HG02885 (cell line): ENCODE measurements around the gene DDAH2.

Experiments used
- ATAC-seq: cut with Tn5 transposase; IDR thresholded peaks from one replicate; pipeline ENCODE4 v1.9.1; 2021; ENCODE audit warnings: mild to moderate bottlenecking; ENCODE audit not compliant: unreplicated experiment, poor library complexity

The DDAH2 gene

DNA sequence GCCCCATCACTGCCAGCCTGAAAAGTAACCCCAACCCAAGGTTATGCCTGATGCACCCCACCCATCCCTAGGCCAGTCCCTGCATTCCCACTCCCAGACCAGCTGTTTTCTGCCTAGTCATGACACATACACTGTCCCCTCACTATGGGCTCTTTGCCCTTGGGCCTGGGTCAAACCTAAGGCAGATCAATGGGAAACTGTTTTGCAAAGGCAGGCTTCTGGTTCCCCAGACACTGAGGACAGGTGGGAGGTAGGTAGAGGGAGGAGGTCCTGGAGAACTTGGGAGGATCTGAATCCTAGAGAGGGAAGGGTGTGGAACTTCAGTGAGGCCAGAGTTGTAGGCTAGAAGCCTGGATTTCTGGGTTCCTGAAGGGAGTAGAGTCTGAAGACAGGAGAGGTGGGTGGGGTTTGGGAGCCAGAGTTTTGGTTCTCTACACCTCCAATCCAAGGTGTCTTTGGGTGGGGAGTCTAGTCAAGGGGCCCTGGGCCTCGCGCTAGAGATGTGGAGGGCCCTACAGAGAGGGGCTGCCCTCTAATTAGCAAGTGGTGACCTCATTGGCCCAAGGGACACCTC, 5.2 kb upstream of the DDAH2 start:
- ATAC-seq, result no peak

DNA sequence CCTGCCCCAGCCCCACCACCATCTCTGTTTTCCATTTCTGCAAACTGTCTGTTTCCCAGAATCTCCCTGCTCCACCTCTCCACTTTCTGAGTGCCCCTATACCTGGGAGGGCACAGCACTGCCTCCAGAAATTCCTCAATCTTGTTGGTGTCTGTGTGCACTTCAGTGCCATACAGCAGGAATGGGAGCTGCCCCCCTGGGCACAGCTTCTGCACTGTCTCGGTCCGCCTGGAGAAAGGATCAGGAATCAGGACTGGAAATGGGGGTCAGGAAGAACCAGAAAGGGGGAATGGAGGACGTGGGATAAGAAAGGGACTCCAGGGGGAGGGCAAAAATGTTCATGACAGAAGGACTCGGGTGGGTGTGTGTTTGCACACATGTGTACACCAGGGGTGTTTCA, 4.6 kb upstream of the DDAH2 start:
- no peak for ATAC-seq

DNA sequence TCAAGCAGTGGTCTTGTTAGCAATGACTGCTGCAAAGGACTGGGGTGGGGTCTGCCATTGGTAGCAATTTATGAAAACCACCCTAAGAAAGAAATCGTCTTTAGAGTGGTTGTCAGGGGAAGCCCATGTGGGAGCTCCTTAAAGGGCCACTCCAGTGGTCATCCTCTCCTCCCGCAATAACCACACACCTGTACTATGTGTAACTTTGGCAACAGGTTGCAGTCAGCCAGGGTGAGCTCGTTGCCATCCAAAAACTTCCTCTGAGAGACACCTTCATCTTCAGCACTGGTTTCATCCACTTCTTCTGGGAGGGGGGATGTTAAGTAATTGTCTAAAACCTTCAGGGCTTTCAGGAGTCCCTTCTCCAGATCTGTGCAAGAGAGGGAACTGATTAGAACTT, 2.9 kb upstream of the DDAH2 start:
- ATAC-seq, result no peak

- ATAC-seq, result no peak
Observed at GRCh38 chr6:31730631-31731086, 1.6 kb upstream of the DDAH2 start.

DNA sequence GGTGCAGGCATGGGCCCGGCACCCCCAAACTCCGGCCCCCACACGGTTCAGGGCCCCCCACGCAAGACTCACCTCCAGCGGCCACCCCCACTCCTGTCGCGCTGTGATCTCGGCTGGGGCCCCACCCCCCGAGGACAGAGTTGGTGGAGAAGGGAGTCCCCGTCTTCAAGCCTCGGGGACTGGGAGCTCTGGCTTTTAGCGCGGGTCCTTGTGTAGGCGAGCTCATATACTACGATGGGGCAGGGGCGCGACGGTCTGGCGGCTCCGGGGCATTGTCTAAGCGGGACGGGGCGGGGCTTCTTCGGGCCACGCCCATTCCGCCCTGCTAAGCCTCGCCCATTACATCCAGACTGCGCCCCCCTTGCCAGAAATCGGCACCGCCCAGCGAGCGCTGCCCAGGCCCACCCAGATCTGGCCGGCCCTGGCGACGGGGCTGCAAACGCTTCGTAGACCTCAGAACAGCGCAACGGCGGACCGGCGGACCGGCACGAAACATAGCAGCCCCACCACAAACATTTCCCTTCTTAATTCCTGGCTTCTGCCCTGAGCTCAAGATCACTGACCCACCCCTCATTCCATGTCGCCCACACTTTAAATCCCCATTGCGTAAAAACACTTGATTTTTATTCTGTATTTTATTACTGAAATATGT, 1.0 kb upstream of the DDAH2 start:
- peak; percentile 47 for ATAC-seq

DNA sequence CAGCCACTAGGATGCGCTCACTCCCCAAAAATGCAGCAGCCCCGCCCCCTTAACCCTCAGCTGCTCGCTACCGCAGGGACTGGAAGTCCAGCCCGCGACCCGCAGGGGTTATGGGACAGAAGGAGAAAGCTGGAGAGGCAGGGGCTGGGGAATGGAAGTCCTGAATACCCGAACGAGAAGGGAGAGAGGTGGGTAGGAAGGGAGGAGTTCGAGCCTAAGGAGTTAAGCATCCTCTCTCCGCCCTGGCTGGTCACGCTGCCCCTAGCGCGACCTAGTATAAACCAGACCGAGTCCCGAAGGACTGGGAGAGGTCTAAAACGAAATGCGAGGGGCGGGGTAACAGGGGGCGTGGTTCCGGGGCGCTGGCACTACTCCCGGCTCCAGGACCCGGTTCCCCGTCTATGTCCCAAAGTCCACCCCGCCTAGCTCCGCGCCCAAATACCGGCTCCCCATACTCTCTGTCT, 448 bp upstream of the DDAH2 start:
- ATAC-seq, result peak; percentile 45

GRCh38 chr6:31727717-31728671, 1.1 kb downstream of the DDAH2 start:
- ATAC-seq, result no peak

- ATAC-seq, result peak; percentile 53
Observed at GRCh38 chr6:31727034-31727716, 1.9 kb downstream of the DDAH2 start.

DNA sequence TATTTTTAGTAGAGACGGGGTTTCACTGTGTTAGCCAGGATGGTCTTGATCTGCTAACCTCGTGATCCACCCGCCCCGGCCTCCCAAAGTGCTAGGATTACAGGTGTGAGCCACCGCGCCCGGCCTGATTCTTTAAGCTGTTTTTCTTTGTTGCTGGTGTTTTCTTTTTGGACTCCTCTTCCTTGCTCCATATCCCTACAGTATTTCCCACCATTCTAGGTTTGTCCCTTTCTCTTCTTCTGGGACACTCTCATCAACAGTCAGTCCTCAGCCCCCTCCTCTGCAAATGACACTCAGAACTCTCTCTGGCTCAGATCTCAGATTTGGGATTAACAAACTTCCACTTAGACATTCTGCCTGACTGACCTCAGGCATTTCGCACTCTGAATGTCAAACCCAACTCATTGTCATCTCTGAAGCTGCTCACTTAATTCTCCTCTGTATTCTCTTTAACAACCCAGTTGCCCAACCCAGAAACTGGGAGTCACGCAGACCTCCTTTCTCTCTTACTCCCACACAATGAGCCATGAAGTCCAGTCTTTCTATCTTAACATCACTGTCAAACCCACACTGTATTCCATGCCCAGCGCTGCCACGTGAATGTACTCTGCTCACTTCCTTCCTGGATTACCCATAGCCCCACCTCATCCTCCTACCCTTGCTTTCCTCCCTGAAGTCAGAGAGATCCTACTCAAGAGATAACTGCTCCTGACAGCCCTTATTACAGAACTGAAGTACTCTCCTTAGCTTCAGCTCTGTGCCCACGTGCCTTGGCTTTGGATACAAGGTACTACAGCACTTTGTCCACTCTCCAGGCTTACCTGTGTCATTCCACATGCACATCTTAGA, 3.4 kb downstream of the DDAH2 start:
- no peak for ATAC-seq

DNA sequence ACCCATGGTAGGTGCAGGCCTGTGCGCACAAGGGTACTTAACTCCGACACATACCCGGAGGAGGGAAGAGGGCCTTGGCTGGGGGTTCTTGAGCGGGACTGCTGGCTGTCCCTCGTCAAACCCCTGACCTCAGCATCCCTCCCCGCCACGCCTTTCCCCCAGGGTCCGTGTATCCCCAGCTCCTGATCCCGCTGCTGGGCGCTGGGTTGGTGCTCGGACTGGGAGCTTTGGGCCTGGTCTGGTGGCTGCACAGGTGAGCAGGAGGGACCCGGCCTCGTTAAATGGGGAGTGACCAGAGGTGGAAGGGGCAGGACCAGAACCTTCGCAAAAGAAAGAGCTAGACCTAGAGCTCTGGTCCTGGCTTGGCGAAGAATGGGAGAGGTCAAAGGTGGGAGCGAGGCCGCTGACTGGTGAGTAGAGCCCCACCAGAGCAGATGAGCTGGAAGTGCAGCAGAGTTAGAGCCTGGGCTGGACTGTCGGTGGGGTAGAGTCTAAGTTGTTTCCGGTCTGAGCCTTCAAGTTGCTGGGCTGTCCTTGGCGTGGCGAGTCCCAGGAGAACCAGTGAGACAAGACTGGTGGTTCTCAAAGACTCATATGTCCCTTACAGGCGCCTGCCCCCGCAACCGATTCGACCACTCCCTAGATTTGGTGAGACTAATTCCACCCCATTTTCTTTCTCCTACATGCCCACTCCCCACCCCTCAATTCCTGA, 5.0 kb downstream of the DDAH2 start:
- ATAC-seq, result no peak

GRCh38 chr6:31723245-31723979, 5.7 kb downstream of the DDAH2 start, which contains the start of gene MPIG6B:
Gene MPIG6B (plus strand): TSS chr6:31723373. CDS start chr6:31723384, 11 bp downstream.
- ATAC-seq, result no peak

DNA sequence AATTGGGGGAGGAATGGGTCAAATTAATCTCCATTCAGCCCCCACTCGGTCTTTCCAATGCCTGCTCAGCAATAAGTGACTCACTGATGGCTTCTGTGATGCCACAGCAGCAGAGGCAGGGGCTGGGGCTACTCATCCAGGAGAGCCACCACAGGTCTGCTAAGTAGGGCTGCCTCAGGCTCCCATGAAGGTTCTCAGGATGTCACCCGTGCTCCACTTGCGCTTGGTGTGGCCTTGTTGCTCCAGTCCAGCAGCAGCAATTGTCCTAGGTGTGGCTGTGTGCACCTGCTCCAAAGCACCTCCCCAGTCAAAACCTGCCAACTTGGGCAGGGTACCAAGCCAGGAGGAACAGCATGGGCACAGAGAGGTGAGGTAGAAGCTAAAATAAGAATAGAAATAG, 6.9 kb downstream of the DDAH2 start:
- ATAC-seq, result no peak

GRCh38 chr6:31721351-31722020, 7.6 kb downstream of the DDAH2 start, which contains the start of gene LY6G6C:
Gene LY6G6C (minus strand): TSS chr6:31721746. CDS start chr6:31721679, 67 bp downstream.
- ATAC-seq, result no peak

DNA sequence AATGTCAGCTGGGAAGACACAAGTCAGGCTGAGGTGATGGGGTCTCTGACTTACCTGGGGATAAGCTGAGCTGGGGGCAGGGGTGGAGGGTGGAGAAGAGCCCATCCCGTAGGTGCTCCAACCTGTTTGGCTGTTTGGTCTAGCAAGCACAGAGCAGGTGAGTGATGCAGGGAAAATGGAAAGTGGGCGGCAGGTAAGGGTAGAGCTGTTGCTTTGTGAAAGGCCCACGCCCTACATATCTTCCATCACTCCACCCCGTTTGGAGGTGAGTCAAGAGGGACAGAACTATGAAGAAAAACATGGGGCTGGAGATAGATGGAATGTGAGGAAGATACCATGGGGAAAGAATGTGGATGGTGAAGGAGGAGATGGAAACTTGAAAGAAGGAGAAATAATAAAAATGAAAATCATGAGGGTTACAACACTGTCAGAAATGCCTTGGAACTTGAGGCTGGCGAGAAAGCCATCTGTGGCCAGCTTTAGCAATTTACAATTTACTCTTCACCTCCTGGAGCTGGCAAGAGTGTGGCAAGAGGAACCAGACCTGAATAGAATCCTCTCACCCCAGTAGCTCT, 8.8 kb downstream of the DDAH2 start:
- ATAC-seq, result no peak

GRCh38 chr6:31719001-31719400, 10.1 kb downstream of the DDAH2 start:
- no peak for ATAC-seq

DNA sequence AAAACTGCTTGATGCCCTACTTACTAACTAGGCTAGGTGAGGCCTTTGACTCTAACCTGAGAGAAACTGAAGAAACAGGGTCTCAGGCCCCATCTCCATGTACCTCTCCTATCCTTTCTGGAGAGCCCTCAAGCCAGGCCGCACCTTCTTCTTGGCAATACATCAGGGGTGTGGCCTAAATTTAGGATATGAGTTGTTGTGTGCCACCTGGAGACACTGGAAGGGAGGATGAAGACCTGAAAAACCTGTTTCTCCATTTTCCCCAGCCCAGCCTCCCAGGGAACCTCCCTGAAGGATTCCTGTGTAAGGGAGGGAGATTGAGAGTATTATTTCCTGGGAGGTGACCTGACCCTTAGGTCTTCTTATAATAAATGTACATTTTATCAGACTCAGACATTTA, 10.8 kb downstream of the DDAH2 start:
- no peak for ATAC-seq

GRCh38 chr6:31717499-31718222, 11.4 kb downstream of the DDAH2 start:
- no peak for ATAC-seq
